HL-60 (cell line): ENCODE measurements around the gene GPR137.

Experiments used
- GABPA ChIP-seq: IDR thresholded peaks from 2 replicates; pipeline ENCODE4 v1.6.1; 2012; ENCODE audit warnings: low read depth
- POLR2AphosphoS5 ChIP-seq: IDR thresholded peaks from 2 replicates; pipeline ENCODE4 v1.6.1; 2012; ENCODE audit warnings: low read depth
- SPI1 ChIP-seq: IDR thresholded peaks from 2 replicates; pipeline ENCODE4 v1.6.1; 2012; ENCODE audit warnings: low read depth, mild to moderate bottlenecking, borderline replicate concordance
- TF ChIP-seq, protein P1 (sequence below): IDR thresholded peaks from 2 replicates; pipeline ENCODE4 v1.6.1; 2012; ENCODE audit warnings: low read depth; ENCODE audit not compliant: insufficient replicate concordance
- TF ChIP-seq, protein P2 (sequence below): IDR thresholded peaks from one replicate; pipeline ENCODE4 v1.5.1; 2011; ENCODE audit warnings: low read length, control low read depth, inconsistent platforms; ENCODE audit not compliant: insufficient read depth

DNA sequence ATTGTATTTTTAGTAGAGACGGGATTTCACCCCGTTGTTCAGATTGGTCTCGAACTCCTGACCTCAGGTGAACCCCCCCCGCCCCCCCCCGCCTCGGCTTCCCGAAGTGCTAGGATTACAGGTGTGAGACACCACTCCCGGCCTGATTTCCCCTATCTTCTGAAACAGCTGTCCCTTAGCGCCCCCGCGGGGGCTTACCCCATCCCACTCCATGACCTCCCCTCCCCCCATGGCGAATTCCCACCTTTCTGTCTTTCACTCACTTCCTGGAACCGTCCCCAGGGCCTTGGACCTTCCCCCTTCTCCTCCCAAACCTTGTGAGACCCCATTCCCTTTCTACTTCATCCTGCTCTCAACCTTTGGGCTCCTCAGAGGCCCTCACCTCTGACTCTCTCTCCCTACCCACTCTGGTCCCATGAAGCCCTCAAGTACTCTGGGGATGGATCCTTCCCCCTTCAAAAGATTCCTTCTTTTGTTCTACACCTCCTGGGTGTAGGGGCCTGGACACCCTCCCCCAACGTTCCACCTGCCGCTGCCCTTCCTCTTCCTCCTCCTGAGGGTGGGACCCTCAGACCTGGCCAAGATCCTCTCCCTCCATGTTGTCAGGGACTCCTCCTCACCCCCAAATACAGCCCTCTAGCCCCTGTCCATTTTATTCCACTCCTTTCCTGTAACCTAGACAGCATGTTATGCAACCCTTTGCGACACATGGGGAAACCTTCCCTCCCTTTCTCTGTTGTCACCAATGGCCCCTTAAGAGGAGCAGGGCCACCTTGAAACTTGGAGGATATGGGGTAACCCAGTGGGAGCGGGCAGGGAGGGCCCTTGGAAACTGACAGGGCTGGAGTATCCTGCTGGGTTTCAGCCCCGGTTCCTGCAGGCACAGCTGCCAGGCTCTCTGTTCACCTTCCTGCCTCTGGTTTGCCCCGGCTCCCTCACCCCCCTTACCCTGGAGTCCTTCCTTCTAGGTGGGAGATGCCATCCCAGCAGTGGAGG lies 33.4 kb downstream of the GPR137 start:
- TF ChIP-seq, protein P1, sequence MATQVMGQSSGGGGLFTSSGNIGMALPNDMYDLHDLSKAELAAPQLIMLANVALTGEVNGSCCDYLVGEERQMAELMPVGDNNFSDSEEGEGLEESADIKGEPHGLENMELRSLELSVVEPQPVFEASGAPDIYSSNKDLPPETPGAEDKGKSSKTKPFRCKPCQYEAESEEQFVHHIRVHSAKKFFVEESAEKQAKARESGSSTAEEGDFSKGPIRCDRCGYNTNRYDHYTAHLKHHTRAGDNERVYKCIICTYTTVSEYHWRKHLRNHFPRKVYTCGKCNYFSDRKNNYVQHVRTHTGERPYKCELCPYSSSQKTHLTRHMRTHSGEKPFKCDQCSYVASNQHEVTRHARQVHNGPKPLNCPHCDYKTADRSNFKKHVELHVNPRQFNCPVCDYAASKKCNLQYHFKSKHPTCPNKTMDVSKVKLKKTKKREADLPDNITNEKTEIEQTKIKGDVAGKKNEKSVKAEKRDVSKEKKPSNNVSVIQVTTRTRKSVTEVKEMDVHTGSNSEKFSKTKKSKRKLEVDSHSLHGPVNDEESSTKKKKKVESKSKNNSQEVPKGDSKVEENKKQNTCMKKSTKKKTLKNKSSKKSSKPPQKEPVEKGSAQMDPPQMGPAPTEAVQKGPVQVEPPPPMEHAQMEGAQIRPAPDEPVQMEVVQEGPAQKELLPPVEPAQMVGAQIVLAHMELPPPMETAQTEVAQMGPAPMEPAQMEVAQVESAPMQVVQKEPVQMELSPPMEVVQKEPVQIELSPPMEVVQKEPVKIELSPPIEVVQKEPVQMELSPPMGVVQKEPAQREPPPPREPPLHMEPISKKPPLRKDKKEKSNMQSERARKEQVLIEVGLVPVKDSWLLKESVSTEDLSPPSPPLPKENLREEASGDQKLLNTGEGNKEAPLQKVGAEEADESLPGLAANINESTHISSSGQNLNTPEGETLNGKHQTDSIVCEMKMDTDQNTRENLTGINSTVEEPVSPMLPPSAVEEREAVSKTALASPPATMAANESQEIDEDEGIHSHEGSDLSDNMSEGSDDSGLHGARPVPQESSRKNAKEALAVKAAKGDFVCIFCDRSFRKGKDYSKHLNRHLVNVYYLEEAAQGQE: no peak
- TF ChIP-seq, protein P2, sequence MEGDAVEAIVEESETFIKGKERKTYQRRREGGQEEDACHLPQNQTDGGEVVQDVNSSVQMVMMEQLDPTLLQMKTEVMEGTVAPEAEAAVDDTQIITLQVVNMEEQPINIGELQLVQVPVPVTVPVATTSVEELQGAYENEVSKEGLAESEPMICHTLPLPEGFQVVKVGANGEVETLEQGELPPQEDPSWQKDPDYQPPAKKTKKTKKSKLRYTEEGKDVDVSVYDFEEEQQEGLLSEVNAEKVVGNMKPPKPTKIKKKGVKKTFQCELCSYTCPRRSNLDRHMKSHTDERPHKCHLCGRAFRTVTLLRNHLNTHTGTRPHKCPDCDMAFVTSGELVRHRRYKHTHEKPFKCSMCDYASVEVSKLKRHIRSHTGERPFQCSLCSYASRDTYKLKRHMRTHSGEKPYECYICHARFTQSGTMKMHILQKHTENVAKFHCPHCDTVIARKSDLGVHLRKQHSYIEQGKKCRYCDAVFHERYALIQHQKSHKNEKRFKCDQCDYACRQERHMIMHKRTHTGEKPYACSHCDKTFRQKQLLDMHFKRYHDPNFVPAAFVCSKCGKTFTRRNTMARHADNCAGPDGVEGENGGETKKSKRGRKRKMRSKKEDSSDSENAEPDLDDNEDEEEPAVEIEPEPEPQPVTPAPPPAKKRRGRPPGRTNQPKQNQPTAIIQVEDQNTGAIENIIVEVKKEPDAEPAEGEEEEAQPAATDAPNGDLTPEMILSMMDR: no peak
- TF ChIP-seq POLR2AphosphoS5 (peak; percentile 59; the same call in 1 of the 2 replicates), GABPA (no peak), SPI1 (no peak)
